ENCODE measurements around the gene GAS2L3. TPM values are rescaled to one million over a fixed set of nuclear protein-coding genes. Genes with fewer than 3 reads are reported as not detected.

Gene GAS2L3
- total RNA-seq, 1 experiment from 2014 or later, result 29.9 TPM

- POLR2A ChIA-PET, result no interaction called here
- Mint-ChIP-seq H3K27ac (ENCODE audit: low read depth, unreplicated experiment) (no peak overlapping the region), H3K9me3 (ENCODE audit: unreplicated experiment) (no peaks in the 10 kb centered on the region)
Observed at GRCh38 chr12:100672075-100672592, 98.7 kb downstream of the GAS2L3 start.

GRCh38 chr12:100674036-100674888, 100.8 kb downstream of the GAS2L3 start:
- TF ChIP-seq CTCF (IDR thresholded peaks at IDR 0.05; ENCODE audit: unreplicated experiment), result no peak
- Mint-ChIP-seq H3K27me3 (ENCODE audit: insufficient read depth, unreplicated experiment) (peaks cover 27% of the 10 kb centered on the region), H3K27ac (ENCODE audit: low read depth, unreplicated experiment) (no peak overlapping the region), H3K36me3 (ENCODE audit: insufficient read depth, unreplicated experiment) (no peaks in the 10 kb centered on the region), H3K4me3 (ENCODE audit: unreplicated experiment) (no peak overlapping the region), H3K4me1 (ENCODE audit: insufficient read depth, unreplicated experiment) (no peaks in the 10 kb centered on the region), H3K9me3 (ENCODE audit: unreplicated experiment) (no peaks in the 10 kb centered on the region)
- no peak for DNase-seq (ENCODE audit: unreplicated experiment)
- CTCF ChIA-PET, result interaction anchor here (0.6 to 5.2 kb wide), 3 partner anchors 37 to 67 kb away, joined by 4 to 80 read pairs (median 32); no protein-coding TSS in a partner anchor
- no TSS peak for BruUV-seq (replicated peaks)
- POLR2A ChIA-PET, result no interaction called here
- intact Hi-C loops (cut with micrococcal nuclease), result no loop called here

More at GRCh38 chr12:100672075-100672592, 98.7 kb downstream of the GAS2L3 start:
- H3K4me3 Mint-ChIP-seq (ENCODE audit: unreplicated experiment), result no peak overlapping the region
- intact Hi-C loops (cut with micrococcal nuclease), result no loop called here
- H3K27me3 Mint-ChIP-seq (ENCODE audit: insufficient read depth, unreplicated experiment), result peaks cover 27% of the 10 kb centered on the region
- BruUV-seq (replicated peaks), result no TSS peak
- H3K36me3 Mint-ChIP-seq (ENCODE audit: insufficient read depth, unreplicated experiment), result no peaks in the 10 kb centered on the region
- TF ChIP-seq CTCF (IDR thresholded peaks at IDR 0.05; ENCODE audit: unreplicated experiment), result peak; percentile 55
- H3K4me1 Mint-ChIP-seq (ENCODE audit: insufficient read depth, unreplicated experiment), result no peaks in the 10 kb centered on the region
- DNase-seq (ENCODE audit: unreplicated experiment), result peak; percentile 23
- CTCF ChIA-PET, result interaction anchor here (0.6 to 5.2 kb wide), 18 partner anchors 8 to 463 kb away, joined by 3 to 80 read pairs (median 4); no protein-coding TSS in a partner anchor

Other genes with a start within 250 kb of the GAS2L3 start
- not detected in 2 replicates for gene SLC17A8, start 216.6 kb upstream of the GAS2L3 start, total RNA-seq (2022)
- not detected in 2 replicates for gene NR1H4, start 99.8 kb upstream of the GAS2L3 start, total RNA-seq (2022)
- 0.15 and 0.91 TPM in 2 replicates for gene ANO4, start 221.1 kb downstream of the GAS2L3 start, total RNA-seq (2022)

All from MCF 10A (cell line).